MM.1S (cell line): Measurements from ENCODE around the gene LGR5.

ENCODE experiments used
- DNase-seq: peaks from one replicate; pipeline ENCODE4 v3.0.0-alpha.2; 2015
- H2AFZ ChIP-seq: fragments of 300-600 bp; sonication (generic); 2 replicates; pipeline ENCODE4 v1.6.0; 2016; ENCODE audit warnings: antibody characterized with exemption, low read length
- H3F3A ChIP-seq: fragments of 300-600 bp; sonication (generic); 2 replicates; pipeline ENCODE4 v1.6.1; 2016; ENCODE audit warnings: mild to moderate bottlenecking, antibody characterized with exemption, low read length, moderate library complexity, mixed read lengths; ENCODE audit not compliant: insufficient read depth
- H3K27ac ChIP-seq: fragments of 300-600 bp; sonication (generic); 2 replicates; pipeline ENCODE4 v1.5.1; 2016; ENCODE audit warnings: mild to moderate bottlenecking, low read length
- H3K27me3 ChIP-seq: fragments of 300-600 bp; sonication (generic); replicated peaks from 2 replicates; pipeline ENCODE4 v1.6.0; 2016; ENCODE audit warnings: low read length; ENCODE audit not compliant: insufficient read depth
- H3K36me3 ChIP-seq: fragments of 300-600 bp; sonication (generic); replicated peaks from 2 replicates; pipeline ENCODE4 v1.6.1; 2016; ENCODE audit warnings: mild to moderate bottlenecking, low read length, mixed read lengths; ENCODE audit not compliant: insufficient read depth
- H3K4me1 ChIP-seq: fragments of 300-600 bp; sonication (generic); 2 replicates; pipeline ENCODE4 v1.6.1; 2016; ENCODE audit warnings: low read length, mixed read lengths
- H3K4me2 ChIP-seq: fragments of 300-600 bp; sonication (generic); 2 replicates; pipeline ENCODE4 v1.6.0; 2016; ENCODE audit warnings: low read depth, low read length
- H3K4me3 ChIP-seq: fragments of 300-600 bp; sonication (generic); 2 replicates; pipeline ENCODE4 v1.5.1; 2016; ENCODE audit warnings: low read length, mixed read lengths
- H3K79me2 ChIP-seq: fragments of 300-600 bp; sonication (generic); 2 replicates; pipeline ENCODE4 v1.6.1; 2016; ENCODE audit warnings: mixed run types, low read length, mixed read lengths
- H3K9ac ChIP-seq: fragments of 300-600 bp; sonication (generic); 2 replicates; pipeline ENCODE4 v1.6.1; 2016; ENCODE audit warnings: low read length, mixed read lengths
- H3K9me2 ChIP-seq: fragments of 300-600 bp; sonication (generic); replicated peaks from 2 replicates; pipeline ENCODE4 v1.6.1; 2016; ENCODE audit warnings: mild to moderate bottlenecking, low read length, mixed read lengths; ENCODE audit not compliant: insufficient read depth
- H3K9me3 ChIP-seq: fragments of 300-600 bp; sonication (generic); replicated peaks from 2 replicates; pipeline ENCODE4 v1.6.1; 2016; ENCODE audit warnings: mild to moderate bottlenecking, low read length, mixed read lengths; ENCODE audit not compliant: insufficient read depth
- H4K20me1 ChIP-seq: fragments of 300-600 bp; sonication (generic); 2 replicates; pipeline ENCODE4 v1.6.1; 2016; ENCODE audit warnings: mild to moderate bottlenecking, low read length, moderate library complexity, mixed read lengths; ENCODE audit not compliant: insufficient read depth
- CTCF ChIP-seq: fragments of 300-600 bp; sonication (generic); IDR thresholded peaks from 2 replicates; pipeline ENCODE4 v1.5.1; 2016; ENCODE audit warnings: antibody characterized with exemption, low read length, mixed read lengths
- EZH2 ChIP-seq: fragments of 300-600 bp; sonication (generic); optimal IDR thresholded peaks from 2 replicates; pipeline ENCODE3; 2017; ENCODE audit warnings: low read depth, mild to moderate bottlenecking, antibody characterized with exemption, low read length, mixed read lengths
- EZH2phosphoT487 ChIP-seq: fragments of 300-600 bp; sonication (generic); IDR thresholded peaks from 2 replicates; pipeline ENCODE4 v1.6.1; 2018; ENCODE audit warnings: antibody characterized with exemption, low read length

Gene LGR5

GRCh38 chr12:71509705-71510104 is 70.1 kb downstream of the LGR5 start:
- TF ChIP-seq EZH2phosphoT487 (no peak), CTCF (no peak), EZH2 (no peak)
- H3F3A ChIP-seq: no peaks in the 10 kb centered on the region
- no peaks in the 10 kb centered on the region for H3K9me3 ChIP-seq
- no peak overlapping the region for H3K9ac ChIP-seq
- no peaks in the 10 kb centered on the region for H3K9me2 ChIP-seq
- no peaks in the 10 kb centered on the region for H4K20me1 ChIP-seq
- no peak overlapping the region for H2AFZ ChIP-seq
- H3K36me3 ChIP-seq: no peaks in the 10 kb centered on the region
- DNase-seq: no peak
- no peak overlapping the region for H3K4me3 ChIP-seq
- no peak overlapping the region for H3K27ac ChIP-seq
- no peaks in the 10 kb centered on the region for H3K79me2 ChIP-seq
- H3K4me1 ChIP-seq: no peaks in the 10 kb centered on the region
- no peaks in the 10 kb centered on the region for H3K27me3 ChIP-seq
- H3K4me2 ChIP-seq: no peak overlapping the region

GRCh38 chr12:71517145-71517846 is 77.7 kb downstream of the LGR5 start:
- Histone ChIP-seq H3K79me2 (no peaks in the 10 kb centered on the region), H3K27me3 (no peaks in the 10 kb centered on the region), H3K9me3 (no peaks in the 10 kb centered on the region), H3K36me3 (no peaks in the 10 kb centered on the region), H3K4me1 (0 out of 2 replicates have a peak, but pooled peaks cover 3% of the 10 kb centered on the region), H3K9me2 (no peaks in the 10 kb centered on the region), H3K9ac (no peak overlapping the region), H4K20me1 (no peaks in the 10 kb centered on the region), H2AFZ (no peak overlapping the region), H3F3A (no peaks in the 10 kb centered on the region), H3K4me3 (no peak overlapping the region), H3K4me2 (no peak overlapping the region), H3K27ac (no peak overlapping the region)
- no peak for TF ChIP-seq CTCF
- DNase-seq: no peak

- H3K27me3 ChIP-seq: no peaks in the 10 kb centered on the region
- H3K4me3 ChIP-seq: no peak overlapping the region
- no peaks in the 10 kb centered on the region for H3K9me3 ChIP-seq
- no peak overlapping the region for H2AFZ ChIP-seq
- H3K9ac ChIP-seq: no peak overlapping the region
- H3K9me2 ChIP-seq: no peaks in the 10 kb centered on the region
- H4K20me1 ChIP-seq: no peaks in the 10 kb centered on the region
- H3K36me3 ChIP-seq: no peaks in the 10 kb centered on the region
- no peaks in the 10 kb centered on the region for H3F3A ChIP-seq
- TF ChIP-seq CTCF: no peak
- TF ChIP-seq EZH2: no peak
- no peak for TF ChIP-seq EZH2phosphoT487
- no peaks in the 10 kb centered on the region for H3K79me2 ChIP-seq
- no peak overlapping the region for H3K4me2 ChIP-seq
- 0 out of 2 replicates have a peak, but pooled peaks cover 3% of the 10 kb centered on the region for H3K4me1 ChIP-seq
- H3K27ac ChIP-seq: no peak overlapping the region
- no peak for DNase-seq
These were observed 81.5 kb downstream of the LGR5 start for GRCh38 chr12:71521125-71521524.
